ENCODE measurements around the gene AKR1B1. TPM values are rescaled to one million over a fixed set of nuclear protein-coding genes. Genes with fewer than 3 reads are reported as not detected.
"Not testable (repeated sequence)": the region's sequence is repeated elsewhere in the genome, so short reads cannot be mapped to it uniquely, and the experiment has no call there.

Gene AKR1B1
- total and polyA plus RNA-seq, 2 of the 4 experiments (the other 2 are of a cell fraction): 90.9 to 201 TPM

DNA sequence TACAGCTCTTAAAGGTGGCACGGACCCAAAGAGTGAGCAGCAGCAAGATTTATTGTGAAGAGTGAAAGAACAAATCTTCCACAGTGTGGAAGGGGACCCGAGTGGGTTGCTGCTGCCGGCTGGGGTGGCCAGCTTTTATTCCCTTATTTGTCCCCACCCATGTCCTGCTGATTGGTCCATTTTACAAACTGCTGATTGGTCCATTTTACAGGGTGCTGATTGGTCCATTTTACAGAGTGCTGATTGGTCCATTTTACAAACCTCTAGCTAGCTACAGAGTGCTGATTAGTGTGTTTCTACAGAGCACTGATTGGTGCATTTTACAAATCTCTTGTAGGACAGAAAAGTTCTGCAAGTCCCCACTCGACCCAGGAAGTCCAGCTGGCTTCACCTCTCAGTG is 28.8 kb upstream of the AKR1B1 start:
- H2BK20ac ChIP-seq (ENCODE audit: low read depth, low read length); H3K4me3 ChIP-seq (ENCODE audit: insufficient read depth, low read depth, low read length); ATAC-seq (ENCODE audit: low read depth); H2AFZ ChIP-seq (replicated peaks; ENCODE audit: low read length, poor library complexity); intact Hi-C loops (cut with micrococcal nuclease); dilution Hi-C loops (cut with HindIII; ENCODE audit: low sequenced_read_pairs, unreplicated experiment); BruUV-seq (replicated peaks); H2AK5ac ChIP-seq (ENCODE audit: low read depth, low read length); H3K4me2 ChIP-seq (ENCODE audit: low read depth, low read length); H3K36me3 ChIP-seq (ENCODE audit: control insufficient read depth, insufficient read depth, low read length); in situ Hi-C loops (cut with MboI; ENCODE audit: low sequenced_read_pairs); H4K8ac ChIP-seq (ENCODE audit: low read depth in 2 of 2, low read length in 2 of 2); H3K9me3 ChIP-seq (ENCODE audit: control insufficient read depth, insufficient read depth, low read length); H2BK5ac ChIP-seq (ENCODE audit: low read depth, low read length, poor library complexity, severe bottlenecking); H3K9me1 ChIP-seq (ENCODE audit: insufficient read depth, low read length); H3K9ac ChIP-seq (ENCODE audit: low read depth, low read length); H4K5ac ChIP-seq (ENCODE audit: low read depth, low read length); H2AK9ac ChIP-seq (replicated peaks; ENCODE audit: low read depth, low read length, poor library complexity); H3K27me3 ChIP-seq (ENCODE audit: control insufficient read depth, insufficient read depth, low read length); CTCF ChIA-PET; DNase-seq; H3K27ac ChIP-seq (ENCODE audit: insufficient read depth, low read length); H2BK120ac ChIP-seq (ENCODE audit: low read depth, low read length); H2BK15ac ChIP-seq (ENCODE audit: low read depth, low read length); H3K4ac ChIP-seq (ENCODE audit: low read depth, low read length); H3K23ac ChIP-seq (ENCODE audit: low read depth, low read length); H3K4me1 ChIP-seq (ENCODE audit: control insufficient read depth, insufficient read depth, low read length); H3K79me1 ChIP-seq (ENCODE audit: low read depth in 1 of 2, low read length in 2 of 2); H4K20me1 ChIP-seq (ENCODE audit: insufficient read depth, low read length); H4K91ac ChIP-seq (ENCODE audit: insufficient read depth, low read depth, low read length); POLR2A ChIA-PET (ENCODE audit: unreplicated experiment); H3K14ac ChIP-seq (replicated peaks; ENCODE audit: low read depth, low read length); H3K18ac ChIP-seq (ENCODE audit: low read depth, low read length); H3K56ac ChIP-seq (ENCODE audit: extremely low read depth, insufficient read depth, low read length): not testable (repeated sequence)
- no CpG with 5 or more reads among the region's 4 CpGs for WGBS, 2 experiments (ENCODE audit: extremely low coverage in 2 of 2, insufficient read length in 1 of 2)

All from IMR-90 (cell line).